ENCODE measurements around the gene CASD1.

CASD1 gene

GRCh38 chr7:94477878-94478277, 31.7 kb upstream of the CASD1 start:
- no peak for TF ChIP-seq MAX (IDR thresholded peaks at IDR 0.05; ENCODE audit: low read depth, low read length)
- TF ChIP-seq POLR2A (IDR thresholded peaks at IDR 0.05; ENCODE audit: extremely low read depth, insufficient read length) = no peak
- H3K4me3 ChIP-seq (ENCODE audit: low read depth, low read length) = no peak overlapping the region
- no peak for DNase-seq (ENCODE audit: low read depth)

- H3K4me3 ChIP-seq (ENCODE audit: low read depth, low read length) = no peak overlapping the region
- TF ChIP-seq MAX (IDR thresholded peaks at IDR 0.05; ENCODE audit: low read depth, low read length) = no peak
- TF ChIP-seq MYC (IDR thresholded peaks at IDR 0.05; ENCODE audit: low read depth, low read length) = no peak
- DNase-seq (ENCODE audit: low read depth) = no peak
Observed at GRCh38 chr7:94478648-94479214, 30.9 kb upstream of the CASD1 start.

GRCh38 chr7:94481279-94481678, 28.3 kb upstream of the CASD1 start:
- TF ChIP-seq MAX (IDR thresholded peaks at IDR 0.05; ENCODE audit: low read depth, low read length) (no peak), MYC (IDR thresholded peaks at IDR 0.05; ENCODE audit: low read depth, low read length) (no peak), POLR2A (IDR thresholded peaks at IDR 0.05; ENCODE audit: extremely low read depth, insufficient read length) (no peak), CTCF (IDR thresholded peaks at IDR 0.05; ENCODE audit: low read depth, low read length) (no peak)
- DNase-seq (ENCODE audit: low read depth) = no peak
- H3K4me3 ChIP-seq (ENCODE audit: low read depth, low read length) = no peak overlapping the region

GRCh38 chr7:94482796-94483195, 26.8 kb upstream of the CASD1 start:
- no peak for TF ChIP-seq CTCF (IDR thresholded peaks at IDR 0.05; ENCODE audit: low read depth, low read length)
- no peak for TF ChIP-seq POLR2A (IDR thresholded peaks at IDR 0.05; ENCODE audit: extremely low read depth, insufficient read length)
- TF ChIP-seq MAX (IDR thresholded peaks at IDR 0.05; ENCODE audit: low read depth, low read length) = no peak
- no peak overlapping the region for H3K4me3 ChIP-seq (ENCODE audit: low read depth, low read length)
- no peak for DNase-seq (ENCODE audit: low read depth)

- no peak overlapping the region for H3K4me3 ChIP-seq (ENCODE audit: low read depth, low read length)
- no peak for TF ChIP-seq POLR2A (IDR thresholded peaks at IDR 0.05; ENCODE audit: extremely low read depth, insufficient read length)
- TF ChIP-seq MAX (IDR thresholded peaks at IDR 0.05; ENCODE audit: low read depth, low read length) = no peak
- no peak for DNase-seq (ENCODE audit: low read depth)
Observed at GRCh38 chr7:94483843-94484242, 25.8 kb upstream of the CASD1 start.

GRCh38 chr7:94486216-94486615, 23.4 kb upstream of the CASD1 start:
- peak; percentile 32 for DNase-seq (ENCODE audit: low read depth)

More at GRCh38 chr7:94486216-94486615, 23.4 kb upstream of the CASD1 start:
- TF ChIP-seq MAX (IDR thresholded peaks at IDR 0.05; ENCODE audit: low read depth, low read length) = no peak
- no peak for TF ChIP-seq MYC (IDR thresholded peaks at IDR 0.05; ENCODE audit: low read depth, low read length)
- no peak for TF ChIP-seq CTCF (IDR thresholded peaks at IDR 0.05; ENCODE audit: low read depth, low read length)
- TF ChIP-seq POLR2A (IDR thresholded peaks at IDR 0.05; ENCODE audit: extremely low read depth, insufficient read length) = no peak
- no peak overlapping the region for H3K4me3 ChIP-seq (ENCODE audit: low read depth, low read length)
